ENCODE results near the gene ZNF593.

ZNF593 gene

DNA sequence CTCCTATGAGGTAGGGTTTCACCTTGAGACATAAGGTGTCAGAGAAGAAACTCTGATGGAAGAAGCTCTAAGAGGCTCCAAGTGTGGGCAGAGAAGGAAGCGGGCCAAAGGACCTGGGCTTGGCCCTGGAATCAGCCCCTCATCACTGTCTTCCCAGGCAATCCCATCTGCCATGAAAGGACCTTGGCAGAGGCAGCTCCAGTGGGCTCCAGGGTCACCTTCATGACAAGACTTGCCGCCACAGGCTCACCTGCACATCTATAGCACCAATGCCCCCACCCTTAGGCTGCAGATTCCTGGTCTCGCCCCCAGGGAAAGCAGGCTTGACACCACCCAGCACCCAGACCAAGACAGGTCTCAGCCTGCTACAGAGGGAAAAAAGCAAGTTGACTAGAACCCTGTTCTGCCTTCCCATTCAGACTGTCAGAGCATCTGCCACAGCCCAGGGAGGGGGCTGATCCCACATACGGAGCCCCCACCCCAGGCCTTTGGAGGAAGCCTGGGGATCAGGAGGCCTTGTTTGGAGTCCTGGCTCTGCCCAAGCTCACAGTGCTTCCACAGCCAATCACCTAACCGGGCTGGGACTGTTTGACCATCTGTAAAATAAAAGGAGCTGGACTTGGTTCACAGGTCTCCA, 11.3 kb upstream of the ZNF593 start:
- Histone ChIP-seq H3K27me3 (ENCODE audit: low read depth, low read length) (no peaks in the 10 kb centered on the region), H3K9me3 (ENCODE audit: insufficient read depth, low read length) (no peaks in the 10 kb centered on the region), H2AFZ (ENCODE audit: low read depth, low read length) (no peak overlapping the region), H3K9ac (ENCODE audit: low read length) (no peak overlapping the region), H3K36me3 (replicated peaks; ENCODE audit: low read depth, low read length) (no peaks in the 10 kb centered on the region), H4K20me1 (ENCODE audit: insufficient read depth, low read length) (no peaks in the 10 kb centered on the region), H3K79me2 (ENCODE audit: low read length) (no peaks in the 10 kb centered on the region), H3K27ac (ENCODE audit: low read length) (no peak overlapping the region), H3K4me2 (ENCODE audit: low read length) (no peak overlapping the region), H3K4me1 (ENCODE audit: low read length) (no peaks in the 10 kb centered on the region), H3K4me3 (ENCODE audit: low read length) (no peak overlapping the region)
- no peak for TF ChIP-seq EZH2phosphoT487 (IDR thresholded peaks at IDR 0.05; ENCODE audit: low read depth)
- TF ChIP-seq, protein P1, sequence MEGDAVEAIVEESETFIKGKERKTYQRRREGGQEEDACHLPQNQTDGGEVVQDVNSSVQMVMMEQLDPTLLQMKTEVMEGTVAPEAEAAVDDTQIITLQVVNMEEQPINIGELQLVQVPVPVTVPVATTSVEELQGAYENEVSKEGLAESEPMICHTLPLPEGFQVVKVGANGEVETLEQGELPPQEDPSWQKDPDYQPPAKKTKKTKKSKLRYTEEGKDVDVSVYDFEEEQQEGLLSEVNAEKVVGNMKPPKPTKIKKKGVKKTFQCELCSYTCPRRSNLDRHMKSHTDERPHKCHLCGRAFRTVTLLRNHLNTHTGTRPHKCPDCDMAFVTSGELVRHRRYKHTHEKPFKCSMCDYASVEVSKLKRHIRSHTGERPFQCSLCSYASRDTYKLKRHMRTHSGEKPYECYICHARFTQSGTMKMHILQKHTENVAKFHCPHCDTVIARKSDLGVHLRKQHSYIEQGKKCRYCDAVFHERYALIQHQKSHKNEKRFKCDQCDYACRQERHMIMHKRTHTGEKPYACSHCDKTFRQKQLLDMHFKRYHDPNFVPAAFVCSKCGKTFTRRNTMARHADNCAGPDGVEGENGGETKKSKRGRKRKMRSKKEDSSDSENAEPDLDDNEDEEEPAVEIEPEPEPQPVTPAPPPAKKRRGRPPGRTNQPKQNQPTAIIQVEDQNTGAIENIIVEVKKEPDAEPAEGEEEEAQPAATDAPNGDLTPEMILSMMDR (IDR thresholded peaks at IDR 0.05; ENCODE audit: low read depth, low read length), result no peak

DNA sequence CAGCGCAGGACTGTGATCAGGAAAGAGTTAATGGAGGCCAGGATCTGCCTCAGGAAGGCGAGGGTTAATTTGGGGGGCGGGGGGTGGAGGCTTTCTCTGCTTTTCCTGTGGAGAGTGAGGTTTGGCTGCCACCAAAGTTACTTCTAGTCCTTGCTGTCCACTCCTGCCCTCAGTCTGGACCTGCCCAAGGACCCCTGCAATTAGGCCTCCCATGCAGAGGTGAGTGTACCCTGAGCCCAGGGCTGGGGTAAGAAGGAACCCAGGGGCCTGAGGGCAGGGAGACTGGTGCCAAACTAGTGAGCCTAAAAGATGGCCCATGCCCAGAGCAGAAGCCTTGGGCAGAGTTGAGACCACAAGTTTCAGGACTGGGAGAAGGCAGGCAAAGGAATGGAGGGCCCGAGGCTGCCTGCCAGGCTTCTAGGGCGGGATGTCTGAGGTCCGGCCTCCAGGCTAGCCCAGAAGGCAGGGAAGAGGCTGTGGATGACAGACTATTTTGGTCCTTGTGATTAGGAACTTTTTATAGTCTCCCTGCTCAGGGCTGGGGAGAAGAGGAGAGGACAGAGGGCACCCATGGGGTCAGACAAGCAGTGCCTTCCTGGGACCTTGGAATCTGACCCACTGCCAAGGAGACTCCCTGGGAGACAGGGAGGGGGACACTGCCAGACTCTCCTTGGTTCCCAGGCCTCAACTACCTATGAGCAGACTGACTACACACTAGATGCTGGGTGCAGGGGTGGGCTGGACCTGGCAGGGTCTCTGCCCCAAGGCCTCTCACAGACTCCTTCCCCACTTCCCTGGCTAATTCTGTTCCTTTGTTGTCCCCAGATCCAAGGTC, 10.6 kb upstream of the ZNF593 start, which contains the start of gene FAM110D:
Gene FAM110D (plus strand): TSS at position 172 of the 835 bp plus-strand sequence. CDS start 2,213 bp downstream, outside the sequence.
- no peaks in the 10 kb centered on the region for H3K79me2 ChIP-seq (ENCODE audit: low read length)
- no peaks in the 10 kb centered on the region for H4K20me1 ChIP-seq (ENCODE audit: insufficient read depth, low read length)
- TF ChIP-seq, protein P1 (IDR thresholded peaks at IDR 0.05; ENCODE audit: low read depth, low read length), result no peak
- no peak for TF ChIP-seq EZH2phosphoT487 (IDR thresholded peaks at IDR 0.05; ENCODE audit: low read depth)
- no peaks in the 10 kb centered on the region for H3K4me1 ChIP-seq (ENCODE audit: low read length)
- H3K27me3 ChIP-seq (ENCODE audit: low read depth, low read length), result no peaks in the 10 kb centered on the region
- no peaks in the 10 kb centered on the region for H3K9me3 ChIP-seq (ENCODE audit: insufficient read depth, low read length)
- H3K27ac ChIP-seq (ENCODE audit: low read length), result no peak within 1 kb of the TSS
- H3K9ac ChIP-seq (ENCODE audit: low read length), result no peak within 1 kb of the TSS
- H3K4me2 ChIP-seq (ENCODE audit: low read length), result no peak within 1 kb of the TSS
- no peak within 1 kb of the TSS for H3K4me3 ChIP-seq (ENCODE audit: low read length)
- H2AFZ ChIP-seq (ENCODE audit: low read depth, low read length), result no peak within 1 kb of the TSS
- no peaks in the 10 kb centered on the region for H3K36me3 ChIP-seq (replicated peaks; ENCODE audit: low read depth, low read length)

DNA sequence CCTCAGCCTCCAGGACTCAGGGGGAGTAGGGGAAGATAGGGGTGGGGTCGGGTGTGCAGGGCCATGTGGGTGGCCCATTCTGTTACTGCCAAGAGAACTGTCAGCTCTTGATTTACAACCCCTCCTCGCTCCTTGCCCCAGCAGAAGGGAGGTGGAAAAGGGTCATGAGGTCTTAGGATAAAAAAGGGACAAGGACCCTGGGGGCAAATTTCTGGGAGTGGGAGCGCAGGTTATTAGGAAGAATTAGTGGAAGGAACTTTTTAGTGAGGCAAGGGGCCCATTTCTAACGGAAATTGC, 10.0 kb upstream of the ZNF593 start:
- no peaks in the 10 kb centered on the region for H3K27me3 ChIP-seq (ENCODE audit: low read depth, low read length)
- peaks cover 3% of the 10 kb centered on the region for H3K4me1 ChIP-seq (ENCODE audit: low read length)
- no peak overlapping the region for H3K9ac ChIP-seq (ENCODE audit: low read length)
- H2AFZ ChIP-seq (ENCODE audit: low read depth, low read length), result no peak overlapping the region
- H4K20me1 ChIP-seq (ENCODE audit: insufficient read depth, low read length), result no peaks in the 10 kb centered on the region
- no peak overlapping the region for H3K4me2 ChIP-seq (ENCODE audit: low read length)
- no peaks in the 10 kb centered on the region for H3K79me2 ChIP-seq (ENCODE audit: low read length)
- H3K9me3 ChIP-seq (ENCODE audit: insufficient read depth, low read length), result no peaks in the 10 kb centered on the region
- no peak overlapping the region for H3K27ac ChIP-seq (ENCODE audit: low read length)
- no peaks in the 10 kb centered on the region for H3K36me3 ChIP-seq (replicated peaks; ENCODE audit: low read depth, low read length)
- TF ChIP-seq, protein P1 (IDR thresholded peaks at IDR 0.05; ENCODE audit: low read depth, low read length), result no peak
- no peak for TF ChIP-seq EZH2phosphoT487 (IDR thresholded peaks at IDR 0.05; ENCODE audit: low read depth)
- no peak overlapping the region for H3K4me3 ChIP-seq (ENCODE audit: low read length)
